CD4-positive, alpha-beta T cell treated with Interleukin-10 for 1 hour (primary cell): ENCODE results near the gene ACSS1.

Experiments
- DNase-seq: peaks from one replicate; pipeline ENCODE4 v3.0.0-alpha.2; 2020

ACSS1 gene

GRCh38 chr20:25058051-25058846 lies at the start of gene ACSS1:
Gene ACSS1 (minus strand): TSS chr20:25058139. CDS start chr20:25058102, 37 bp downstream.
- peak; percentile 80 for DNase-seq

GRCh38 chr20:25103526-25103925 lies 45.6 kb upstream of the ACSS1 start:
- DNase-seq: no peak

GRCh38 chr20:25100914-25101313 lies 43.0 kb upstream of the ACSS1 start:
- DNase-seq: no peak

GRCh38 chr20:25099601-25100140 lies 41.7 kb upstream of the ACSS1 start:
- DNase-seq: no peak

- no peak for DNase-seq
These were observed 39.6 kb upstream of the ACSS1 start for GRCh38 chr20:25097498-25097897.

GRCh38 chr20:25090492-25091429 lies 32.8 kb upstream of the ACSS1 start:
- DNase-seq: peak; percentile 80

GRCh38 chr20:25089662-25090061 lies 31.7 kb upstream of the ACSS1 start:
- DNase-seq: no peak

- DNase-seq: no peak
These were observed 31.2 kb upstream of the ACSS1 start for GRCh38 chr20:25089096-25089495.

- DNase-seq: no peak
These were observed 30.3 kb upstream of the ACSS1 start for GRCh38 chr20:25088267-25088666.

GRCh38 chr20:25087186-25087929 lies 29.4 kb upstream of the ACSS1 start:
- no peak for DNase-seq

- no peak for DNase-seq
These were observed 28.0 kb upstream of the ACSS1 start for GRCh38 chr20:25085756-25086495.

GRCh38 chr20:25084626-25085187 lies 26.8 kb upstream of the ACSS1 start:
- no peak for DNase-seq

- DNase-seq: peak; percentile 61
These were observed 26.1 kb upstream of the ACSS1 start for GRCh38 chr20:25083773-25084625.

GRCh38 chr20:25083141-25083772 lies 25.3 kb upstream of the ACSS1 start:
- no peak for DNase-seq

GRCh38 chr20:25082498-25082873 lies 24.5 kb upstream of the ACSS1 start:
- DNase-seq: no peak

GRCh38 chr20:25081730-25082497 lies 24.0 kb upstream of the ACSS1 start, which contains the start of gene VSX1:
Gene VSX1 (minus strand): TSS chr20:25082141. CDS start chr20:25082096, 45 bp downstream.
- DNase-seq: no peak

- DNase-seq: no peak
These were observed 23.3 kb upstream of the ACSS1 start for GRCh38 chr20:25081065-25081729.

- no peak for DNase-seq
These were observed 21.2 kb upstream of the ACSS1 start for GRCh38 chr20:25079171-25079570.

- no peak for DNase-seq
These were observed 20.7 kb upstream of the ACSS1 start for GRCh38 chr20:25078662-25079061.
